Duodenal mucosa (tissue), 2 donors: ENCODE data around the gene OSBPL10.

ENCODE experiments used
- H3K27ac ChIP-seq: one replicate; pipeline ENCODE4 v1.7.0; 2013; ENCODE audit warnings: low read depth, low read length
- H3K27me3 ChIP-seq, 2 donors: one replicate each; pipeline ENCODE4 v1.7.0; 2013; ENCODE audit warnings: low read length in 2 of 2, control low read depth in 1 of 2; ENCODE audit not compliant: insufficient read depth in 2 of 2, control insufficient read depth in 1 of 2
- H3K36me3 ChIP-seq, 2 donors: one replicate each; pipeline ENCODE4 v1.7.0; 2013; ENCODE audit warnings: low read length in 2 of 2, control low read depth in 1 of 2; ENCODE audit not compliant: insufficient read depth in 2 of 2, control insufficient read depth in 1 of 2
- H3K4me1 ChIP-seq, 2 donors: one replicate each; pipeline ENCODE4 v1.7.0; 2013; ENCODE audit warnings: low read length in 2 of 2, control low read depth in 1 of 2; ENCODE audit not compliant: insufficient read depth in 2 of 2, control insufficient read depth in 1 of 2
- H3K4me3 ChIP-seq, 2 donors: one replicate each; pipeline ENCODE4 v1.7.0; 2013; ENCODE audit warnings: low read length in 2 of 2, low read depth in 1 of 2
- H3K9ac ChIP-seq, 2 donors: one replicate each; pipeline ENCODE4 v1.7.0; 2013; ENCODE audit warnings: low read length in 2 of 2, low read depth in 1 of 2
- H3K9me3 ChIP-seq, 2 donors: one replicate each; pipeline ENCODE4 v1.7.0; 2013; ENCODE audit warnings: low read length in 2 of 2, control low read depth in 1 of 2; ENCODE audit not compliant: control insufficient read depth in 1 of 2

The OSBPL10 gene

DNA sequence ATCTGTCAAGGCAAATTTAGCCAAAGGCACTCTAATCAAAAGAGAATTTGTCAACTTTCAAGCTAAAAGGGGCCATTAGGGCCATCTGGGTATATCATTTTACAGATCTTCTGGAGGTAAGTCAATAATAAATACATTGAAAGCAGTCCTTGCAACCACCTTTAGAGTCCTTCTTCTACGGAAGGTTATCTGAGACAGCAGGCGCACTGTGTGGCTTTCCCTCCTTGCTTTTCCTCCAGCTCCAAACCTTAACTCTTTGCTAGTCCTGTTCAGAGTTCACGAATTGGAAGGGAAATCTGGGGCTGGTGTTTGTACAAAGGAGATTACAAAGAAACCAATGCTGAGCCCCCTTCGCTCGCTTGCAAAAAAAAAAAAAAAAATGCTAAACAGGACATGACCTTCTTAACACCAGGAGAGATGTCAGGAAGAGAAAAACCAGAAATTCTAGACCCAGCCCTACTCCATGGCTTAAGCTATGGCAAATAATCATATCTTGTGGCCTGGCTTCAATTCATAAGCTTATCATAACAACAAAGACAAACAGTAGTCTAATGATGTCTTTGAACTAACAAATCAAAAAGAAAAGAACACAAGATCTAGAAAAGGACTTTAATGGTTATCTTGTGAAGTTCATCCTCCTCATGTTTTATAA lies 232.7 kb downstream of the OSBPL10 start:
- Histone ChIP-seq H3K9ac (no peak overlapping the region), H3K36me3 (no peaks in the 10 kb centered on the region), H3K27me3 (no peaks in the 10 kb centered on the region), H3K4me3 (no peak overlapping the region), H3K9me3 (no peaks in the 10 kb centered on the region), H3K4me1 (no peaks in the 10 kb centered on the region), H3K27ac (no peak overlapping the region)

DNA sequence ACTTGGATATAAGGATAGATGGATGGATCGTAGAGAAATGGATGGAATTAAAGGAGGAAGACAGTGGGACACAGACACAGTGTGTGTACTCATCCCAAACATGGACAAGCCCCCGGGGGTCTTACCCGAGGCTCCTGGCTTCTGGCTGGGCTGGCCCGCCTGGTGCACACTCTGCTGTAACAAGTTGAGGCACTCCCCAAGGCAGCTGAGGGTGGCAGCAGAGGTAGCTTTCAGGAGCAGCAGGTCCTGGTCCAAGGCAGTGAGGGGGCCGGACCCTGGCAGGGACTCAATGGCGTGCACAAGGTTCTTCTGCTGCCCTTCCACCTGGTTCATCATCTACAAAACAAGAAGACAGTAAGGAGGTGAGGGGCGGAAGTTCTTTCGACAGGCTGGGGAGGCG lies 233.3 kb downstream of the OSBPL10 start:
- Histone ChIP-seq H3K36me3 (no peaks in the 10 kb centered on the region), H3K27me3 (no peaks in the 10 kb centered on the region), H3K4me1 (no peaks in the 10 kb centered on the region), H3K27ac (no peak overlapping the region), H3K9me3 (no peaks in the 10 kb centered on the region), H3K9ac (no peak overlapping the region), H3K4me3 (no peak overlapping the region)

DNA sequence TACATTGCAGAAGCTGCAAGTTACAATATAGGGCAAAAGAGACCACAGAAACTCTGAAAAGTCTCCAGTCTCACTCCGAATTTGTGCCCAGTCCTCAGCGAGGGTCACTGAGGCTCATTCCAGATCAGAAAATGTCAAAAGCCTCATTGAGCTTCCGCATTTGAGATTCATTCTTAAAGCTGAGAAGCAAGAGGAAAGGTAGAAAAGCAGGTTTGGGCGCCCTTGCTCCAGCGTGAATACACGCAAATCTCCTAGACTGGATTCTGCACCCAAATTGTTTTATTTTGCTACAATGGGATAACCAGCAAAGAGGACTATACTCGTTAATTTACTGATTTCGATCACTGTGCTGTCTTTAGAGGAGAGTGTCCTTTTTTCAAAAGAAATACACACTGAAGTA lies 236.1 kb downstream of the OSBPL10 start:
- H3K36me3 ChIP-seq, result no peaks in the 10 kb centered on the region
- H3K9ac ChIP-seq, result no peak overlapping the region
- H3K27ac ChIP-seq, result no peak overlapping the region
- H3K4me3 ChIP-seq, result no peak overlapping the region
- no peaks in the 10 kb centered on the region for H3K9me3 ChIP-seq
- H3K27me3 ChIP-seq, result no peaks in the 10 kb centered on the region
- no peaks in the 10 kb centered on the region for H3K4me1 ChIP-seq

DNA sequence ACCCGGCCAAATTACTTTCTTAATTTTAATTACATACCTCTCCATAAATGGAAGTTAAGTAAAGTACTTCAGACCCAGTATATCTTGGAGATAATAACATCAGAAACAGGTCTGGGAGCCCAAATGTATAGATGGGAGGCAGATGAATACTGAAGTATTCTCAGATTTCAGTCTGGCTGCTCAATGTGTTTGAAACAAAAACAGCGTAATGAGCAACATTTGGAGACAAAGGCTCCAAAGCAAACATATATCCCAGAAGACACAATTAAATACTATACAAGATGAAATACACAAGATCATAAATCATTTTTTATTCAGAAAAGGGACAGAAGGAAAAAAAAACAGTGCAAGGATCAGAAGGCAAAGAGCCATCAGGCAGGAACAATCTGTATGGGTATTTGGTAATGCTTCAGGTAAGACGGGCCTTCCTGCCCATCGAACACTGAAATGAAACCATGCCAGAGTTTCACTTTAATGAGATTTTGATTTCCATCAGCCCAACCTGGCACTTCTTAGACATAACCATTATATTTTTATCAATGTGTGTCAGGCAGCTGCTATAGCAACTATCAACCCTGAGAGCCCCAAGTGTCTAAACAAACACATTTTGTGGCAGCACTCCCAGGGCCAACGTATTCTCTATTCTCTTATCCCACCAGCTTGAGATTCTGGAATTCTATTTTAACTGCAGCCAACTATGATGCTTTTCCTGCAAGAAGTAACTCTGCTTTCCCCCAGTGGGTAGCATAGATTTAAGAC lies 237.6 kb downstream of the OSBPL10 start:
- Histone ChIP-seq H3K27ac (no peak overlapping the region), H3K36me3 (no peaks in the 10 kb centered on the region), H3K4me1 (no peaks in the 10 kb centered on the region), H3K27me3 (no peaks in the 10 kb centered on the region), H3K9me3 (no peaks in the 10 kb centered on the region), H3K4me3 (no peak overlapping the region), H3K9ac (no peak overlapping the region)

DNA sequence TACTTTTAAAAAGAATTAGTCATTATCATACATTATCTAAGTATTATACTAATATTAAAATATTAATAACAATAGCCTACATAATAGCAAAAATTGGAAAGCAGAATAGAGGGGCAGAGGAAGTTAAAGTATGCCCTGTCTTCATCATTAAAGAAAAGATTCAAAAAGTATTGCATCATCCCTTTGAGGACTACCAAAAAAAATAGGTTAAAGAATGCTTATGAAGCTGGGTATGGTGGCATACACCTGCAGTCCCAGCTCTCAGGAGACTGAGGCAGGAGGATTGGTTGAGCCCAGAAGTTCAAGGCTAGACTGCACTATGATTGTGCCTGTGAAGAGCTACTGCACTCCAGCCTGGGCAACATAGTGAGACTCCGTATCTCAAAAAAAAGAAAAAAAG lies 240.7 kb downstream of the OSBPL10 start:
- Histone ChIP-seq H3K4me1 (no peaks in the 10 kb centered on the region), H3K9ac (no peak overlapping the region), H3K36me3 (no peaks in the 10 kb centered on the region), H3K27ac (no peak overlapping the region), H3K4me3 (no peak overlapping the region), H3K27me3 (no peaks in the 10 kb centered on the region), H3K9me3 (no peaks in the 10 kb centered on the region)

DNA sequence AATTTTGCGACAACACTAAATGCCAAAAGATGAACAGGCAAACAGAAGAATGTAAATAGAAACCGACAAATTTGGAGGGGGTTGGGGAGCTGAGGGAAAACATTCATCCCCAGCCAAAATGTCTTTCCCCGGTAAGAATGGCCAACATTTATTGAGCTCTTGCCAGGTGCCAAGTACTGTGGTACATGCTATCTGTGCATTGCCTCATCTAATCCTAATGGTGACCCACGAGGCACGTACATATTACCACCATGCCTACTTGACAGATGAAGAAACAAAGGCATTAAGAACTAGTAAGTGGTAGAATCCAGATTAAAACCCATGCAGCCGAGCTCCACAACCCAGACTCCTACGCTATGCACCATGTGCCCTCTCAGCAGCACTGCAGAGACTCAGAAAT lies 242.7 kb downstream of the OSBPL10 start:
- H3K9ac ChIP-seq, result no peak overlapping the region
- no peaks in the 10 kb centered on the region for H3K9me3 ChIP-seq
- H3K27ac ChIP-seq, result no peak overlapping the region
- H3K27me3 ChIP-seq, result no peaks in the 10 kb centered on the region
- H3K36me3 ChIP-seq, result no peaks in the 10 kb centered on the region
- no peaks in the 10 kb centered on the region for H3K4me1 ChIP-seq
- H3K4me3 ChIP-seq, result no peak overlapping the region

DNA sequence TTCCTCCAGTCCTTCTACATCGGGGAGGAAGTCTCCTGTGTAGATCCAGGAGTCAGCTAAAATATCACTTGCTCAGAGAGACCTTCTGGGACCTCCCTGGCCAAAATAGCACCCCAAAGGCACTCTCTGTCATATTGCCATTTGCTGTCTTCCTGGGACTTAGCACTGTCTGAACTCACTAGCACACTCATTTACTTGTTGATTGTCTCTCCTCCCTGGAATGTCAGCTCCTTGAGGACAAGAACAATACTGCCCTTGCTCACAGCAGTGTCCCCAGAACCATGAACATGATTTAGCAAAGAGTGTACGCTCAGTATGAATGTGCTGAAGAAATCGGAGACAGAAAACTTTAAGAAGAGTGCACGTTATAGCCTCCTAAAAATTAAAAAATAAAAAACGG lies 245.4 kb downstream of the OSBPL10 start:
- H3K9me3 ChIP-seq, result no peaks in the 10 kb centered on the region
- H3K9ac ChIP-seq, result no peak overlapping the region
- no peaks in the 10 kb centered on the region for H3K4me1 ChIP-seq
- no peak overlapping the region for H3K4me3 ChIP-seq
- H3K36me3 ChIP-seq, result no peaks in the 10 kb centered on the region
- H3K27ac ChIP-seq, result no peak overlapping the region
- H3K27me3 ChIP-seq, result no peaks in the 10 kb centered on the region

DNA sequence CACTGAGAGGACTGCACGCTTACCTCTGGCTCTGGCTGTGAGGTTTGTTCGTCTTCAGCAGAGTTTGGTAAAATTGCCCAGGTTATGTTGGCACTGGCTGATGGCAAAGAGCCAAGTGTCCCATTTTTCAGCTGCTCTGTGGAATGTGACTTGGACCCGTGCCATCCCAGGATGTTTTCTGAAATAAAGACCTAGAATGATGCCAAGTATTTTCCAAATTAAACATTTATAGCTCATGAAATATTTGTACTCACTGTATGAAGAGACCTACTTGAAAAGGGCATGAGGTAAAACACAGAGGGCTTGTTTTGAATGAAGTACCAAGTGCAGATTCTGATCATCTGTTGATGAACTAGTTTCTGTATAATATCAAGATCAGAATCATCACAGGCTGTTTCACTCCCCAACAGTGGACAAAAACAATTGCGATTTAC lies 247.8 kb downstream of the OSBPL10 start:
- Histone ChIP-seq H3K4me1 (no peaks in the 10 kb centered on the region), H3K9me3 (no peaks in the 10 kb centered on the region), H3K27me3 (no peaks in the 10 kb centered on the region), H3K27ac (no peak overlapping the region), H3K9ac (no peak overlapping the region), H3K4me3 (no peak overlapping the region), H3K36me3 (no peaks in the 10 kb centered on the region)

DNA sequence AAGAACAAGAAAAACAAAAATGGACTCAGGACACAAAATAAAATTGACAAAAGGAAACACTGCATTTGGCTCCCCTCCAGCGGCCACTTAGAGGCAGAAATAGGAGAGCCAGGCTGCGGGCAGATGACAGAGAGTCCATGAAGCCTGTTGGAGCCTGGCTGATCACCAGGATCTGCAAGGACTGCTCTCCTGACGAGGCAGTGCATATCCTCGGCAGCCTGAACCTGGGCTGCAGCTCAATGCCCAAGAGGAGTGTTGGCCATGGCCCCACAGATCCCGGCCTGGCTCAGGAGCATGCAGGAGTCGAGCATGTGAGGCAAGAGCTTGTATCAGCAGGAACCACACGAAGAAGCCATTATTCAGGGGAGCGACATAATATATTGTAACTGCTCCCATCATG lies 248.5 kb downstream of the OSBPL10 start:
- Histone ChIP-seq H3K9ac (no peak overlapping the region), H3K9me3 (no peaks in the 10 kb centered on the region)

DNA sequence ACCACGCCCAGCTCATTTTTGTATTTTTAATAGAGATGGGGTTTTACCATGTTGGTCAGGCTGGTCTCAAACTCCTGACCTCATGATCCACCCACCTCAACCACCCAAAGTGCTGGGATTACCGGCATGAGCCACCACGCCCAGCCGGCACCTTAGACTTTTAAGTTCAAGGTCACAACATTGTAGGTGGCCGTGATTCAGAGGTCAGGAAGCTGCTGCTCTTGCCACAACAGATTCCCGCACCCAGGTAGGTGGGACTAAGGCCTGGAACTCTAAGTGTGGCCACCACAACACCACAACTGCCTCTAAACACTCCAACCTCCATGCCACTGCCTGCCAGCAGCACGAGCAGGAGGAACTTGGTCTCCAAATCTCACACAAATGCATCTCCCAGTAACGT lies 251.5 kb downstream of the OSBPL10 start:
- Histone ChIP-seq H3K9me3 (no peaks in the 10 kb centered on the region), H3K4me3 (no peak overlapping the region), H3K36me3 (no peaks in the 10 kb centered on the region), H3K4me1 (no peaks in the 10 kb centered on the region), H3K27me3 (no peaks in the 10 kb centered on the region), H3K9ac (no peak overlapping the region), H3K27ac (no peak overlapping the region)

More for the DNA sequence above, 248.5 kb downstream of the OSBPL10 start:
- H3K27me3 ChIP-seq, result no peaks in the 10 kb centered on the region
- no peak overlapping the region for H3K4me3 ChIP-seq
- no peaks in the 10 kb centered on the region for H3K4me1 ChIP-seq
- H3K27ac ChIP-seq, result no peak overlapping the region
- no peaks in the 10 kb centered on the region for H3K36me3 ChIP-seq
